Neutrophil (primary cell): ENCODE results near the gene RIBC2.
A peak's percentile ranks its signal among the peaks of the same experiment; 100 is the strongest.

Experiments used
- H3K27ac ChIP-seq: fragments of 200-600 bp; sonication (generic); 2 replicates; pipeline ENCODE4 v1.5.1; 2016; ENCODE audit warnings: mild to moderate bottlenecking, moderate library complexity
- H3K27me3 ChIP-seq: fragments of 200-600 bp; sonication (generic); 2 replicates; pipeline ENCODE4 v1.6.0; 2016; ENCODE audit warnings: mild to moderate bottlenecking
- H3K36me3 ChIP-seq: fragments of 200-600 bp; sonication (generic); 2 replicates; pipeline ENCODE4 v1.5.1; 2017
- H3K4me1 ChIP-seq, 2 experiments: fragments of 200-600 bp in 1 of 2; sonication (generic) in 1 of 2; 1 replicate in 1 of 2; 2 replicates in 1 of 2; pipeline versions ENCODE4 v1.5.1 to v1.6.1; 2013 to 2016; ENCODE audit warnings: low read depth in 1 of 2, low read length in 1 of 2, mild to moderate bottlenecking in 1 of 2, moderate library complexity in 1 of 2; ENCODE audit not compliant: control insufficient read depth in 1 of 2, insufficient read depth in 1 of 2
- H3K4me3 ChIP-seq, 2 experiments: fragments of 200-600 bp in 1 of 2; sonication (generic) in 1 of 2; 1 replicate in 1 of 2; 2 replicates in 1 of 2; pipeline ENCODE4 v1.5.1; 2013 to 2016; ENCODE audit warnings: low read depth in 1 of 2, low read length in 1 of 2, mild to moderate bottlenecking in 1 of 2, moderate library complexity in 1 of 2
- H3K9me3 ChIP-seq: fragments of 200-600 bp; sonication (generic); 2 replicates; pipeline ENCODE4 v1.5.1; 2016
- CTCF ChIP-seq: fragments of 200-600 bp; sonication (generic); IDR thresholded peaks from 2 replicates; pipeline ENCODE4 v1.5.1; 2016; ENCODE audit warnings: antibody characterized with exemption

Gene RIBC2

GRCh38 chr22:45407793-45408192, 5.7 kb upstream of the RIBC2 start:
- Histone ChIP-seq H3K27me3 (no peaks in the 10 kb centered on the region), H3K4me3 (no peak overlapping the region), H3K4me1 (peaks cover 3% of the 10 kb centered on the region in 2 experiments), H3K36me3 (no peaks in the 10 kb centered on the region), H3K27ac (no peak overlapping the region), H3K9me3 (no peaks in the 10 kb centered on the region)
- TF ChIP-seq CTCF = no peak

GRCh38 chr22:45413013-45413367, 503 bp upstream of the RIBC2 start:
- peaks cover 9% of the 10 kb centered on the region for H3K27me3 ChIP-seq
- H3K27ac ChIP-seq = no peak overlapping the region
- H3K4me1 ChIP-seq = peaks cover 14 to 15% of the 10 kb centered on the region in 2 experiments
- TF ChIP-seq CTCF = no peak
- H3K9me3 ChIP-seq = no peaks in the 10 kb centered on the region
- H3K4me3 ChIP-seq = peak overlapping the region; percentile 12 to 47
- peaks cover under 1% of the 10 kb centered on the region for H3K36me3 ChIP-seq

GRCh38 chr22:45418056-45418769, 4.7 kb downstream of the RIBC2 start:
- Histone ChIP-seq H3K4me3 (no peak overlapping the region), H3K4me1 (peaks cover 7 to 8% of the 10 kb centered on the region in 2 experiments), H3K36me3 (peaks cover 8% of the 10 kb centered on the region), H3K9me3 (no peaks in the 10 kb centered on the region), H3K27ac (no peak overlapping the region), H3K27me3 (peaks cover 9% of the 10 kb centered on the region)
- no peak for TF ChIP-seq CTCF

GRCh38 chr22:45418770-45419138, 5.3 kb downstream of the RIBC2 start:
- H3K27ac ChIP-seq = no peak overlapping the region
- H3K36me3 ChIP-seq = peaks cover 8% of the 10 kb centered on the region
- H3K4me3 ChIP-seq = no peak overlapping the region
- no peak for TF ChIP-seq CTCF
- peaks cover 1 to 3% of the 10 kb centered on the region in 2 experiments for H3K4me1 ChIP-seq
- H3K9me3 ChIP-seq = no peaks in the 10 kb centered on the region
- peaks cover 3% of the 10 kb centered on the region for H3K27me3 ChIP-seq

GRCh38 chr22:45420011-45420410, 6.5 kb downstream of the RIBC2 start:
- Histone ChIP-seq H3K27me3 (no peaks in the 10 kb centered on the region), H3K27ac (no peak overlapping the region), H3K36me3 (peaks cover 8% of the 10 kb centered on the region), H3K9me3 (no peaks in the 10 kb centered on the region), H3K4me3 (no peak overlapping the region), H3K4me1 (peaks cover 4 to 6% of the 10 kb centered on the region in 2 experiments)
- no peak for TF ChIP-seq CTCF
